ENCODE measurements around the gene DUSP9.

Gene DUSP9

DNA sequence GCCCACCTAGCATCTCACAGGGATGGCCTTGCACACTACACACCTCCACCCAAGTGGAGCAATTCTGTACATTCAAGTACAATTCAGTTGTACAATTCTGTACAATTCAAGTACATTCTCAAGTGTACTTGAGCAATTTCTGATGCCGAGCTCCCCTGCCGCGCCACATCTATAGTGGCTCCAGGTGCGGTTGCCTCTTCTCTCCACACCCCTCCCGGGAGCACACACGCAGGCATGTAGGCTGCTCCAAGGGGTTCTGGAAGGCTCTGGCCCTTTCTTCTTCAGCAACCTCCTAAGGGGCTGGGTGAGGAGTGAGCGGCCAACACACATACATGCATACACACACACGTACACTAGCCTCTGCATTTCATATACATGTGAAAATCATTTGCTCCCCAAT, 18.9 kb upstream of the DUSP9 start:
- TF ChIP-seq, protein P1, sequence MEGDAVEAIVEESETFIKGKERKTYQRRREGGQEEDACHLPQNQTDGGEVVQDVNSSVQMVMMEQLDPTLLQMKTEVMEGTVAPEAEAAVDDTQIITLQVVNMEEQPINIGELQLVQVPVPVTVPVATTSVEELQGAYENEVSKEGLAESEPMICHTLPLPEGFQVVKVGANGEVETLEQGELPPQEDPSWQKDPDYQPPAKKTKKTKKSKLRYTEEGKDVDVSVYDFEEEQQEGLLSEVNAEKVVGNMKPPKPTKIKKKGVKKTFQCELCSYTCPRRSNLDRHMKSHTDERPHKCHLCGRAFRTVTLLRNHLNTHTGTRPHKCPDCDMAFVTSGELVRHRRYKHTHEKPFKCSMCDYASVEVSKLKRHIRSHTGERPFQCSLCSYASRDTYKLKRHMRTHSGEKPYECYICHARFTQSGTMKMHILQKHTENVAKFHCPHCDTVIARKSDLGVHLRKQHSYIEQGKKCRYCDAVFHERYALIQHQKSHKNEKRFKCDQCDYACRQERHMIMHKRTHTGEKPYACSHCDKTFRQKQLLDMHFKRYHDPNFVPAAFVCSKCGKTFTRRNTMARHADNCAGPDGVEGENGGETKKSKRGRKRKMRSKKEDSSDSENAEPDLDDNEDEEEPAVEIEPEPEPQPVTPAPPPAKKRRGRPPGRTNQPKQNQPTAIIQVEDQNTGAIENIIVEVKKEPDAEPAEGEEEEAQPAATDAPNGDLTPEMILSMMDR (IDR thresholded peaks at IDR 0.05; ENCODE audit: low read depth, low read length): no peak

GRCh38 chrX:153628665-153629064, 18.3 kb upstream of the DUSP9 start:
- TF ChIP-seq, protein P1 (IDR thresholded peaks at IDR 0.05; ENCODE audit: low read depth, low read length): no peak
- no peak overlapping the region for H3K4me3 ChIP-seq (ENCODE audit: low read depth, low read length)

More for the DNA sequence above, 18.9 kb upstream of the DUSP9 start:
- H3K4me3 ChIP-seq (ENCODE audit: low read depth, low read length): no peak overlapping the region

GRCh38 chrX:153631346-153631745, 15.7 kb upstream of the DUSP9 start:
- TF ChIP-seq, protein P1 (IDR thresholded peaks at IDR 0.05; ENCODE audit: low read depth, low read length): no peak

DNA sequence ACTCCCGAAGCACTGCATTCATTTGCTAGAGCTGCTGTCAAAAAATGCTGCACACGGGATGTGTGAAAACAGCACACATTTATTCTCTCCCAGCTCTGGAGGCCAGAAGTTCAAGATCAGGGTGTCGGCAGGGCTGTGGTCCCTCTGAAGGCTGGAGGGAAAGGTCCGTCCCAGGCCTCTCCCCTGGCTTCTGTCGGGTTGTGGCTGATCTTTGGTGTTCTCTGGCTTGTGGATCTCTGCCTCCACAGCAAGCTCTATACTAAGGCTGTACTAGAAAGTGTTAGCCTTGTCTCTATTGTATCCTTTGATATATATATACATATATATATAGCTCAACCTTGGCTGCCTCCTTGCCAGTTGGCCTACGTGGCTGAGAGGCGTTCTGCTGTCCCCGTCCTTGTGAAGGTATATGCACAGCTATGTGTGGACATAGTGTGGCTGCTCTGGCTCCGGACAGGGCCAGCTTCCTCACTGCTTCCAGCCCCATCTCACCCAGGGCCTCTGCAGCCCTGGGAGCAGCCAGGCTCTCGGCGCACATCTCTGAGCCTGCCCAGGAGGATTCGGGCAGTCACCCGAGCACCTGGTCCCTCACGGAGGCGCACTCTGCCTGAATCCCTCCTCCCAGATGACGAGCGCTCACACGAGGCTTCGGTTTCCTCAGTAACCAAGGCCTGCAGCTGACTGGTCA, 15.0 kb upstream of the DUSP9 start:
- TF ChIP-seq, protein P1 (IDR thresholded peaks at IDR 0.05; ENCODE audit: low read depth, low read length): no peak
- H3K4me3 ChIP-seq (ENCODE audit: low read depth, low read length): no peak overlapping the region

More at GRCh38 chrX:153631346-153631745, 15.7 kb upstream of the DUSP9 start:
- no peak overlapping the region for H3K4me3 ChIP-seq (ENCODE audit: low read depth, low read length)

- TF ChIP-seq, protein P1 (IDR thresholded peaks at IDR 0.05; ENCODE audit: low read depth, low read length): no peak
- no peak overlapping the region for H3K4me3 ChIP-seq (ENCODE audit: low read depth, low read length)
Measured at GRCh38 chrX:153632595-153632946, 14.4 kb upstream of the DUSP9 start.

DNA sequence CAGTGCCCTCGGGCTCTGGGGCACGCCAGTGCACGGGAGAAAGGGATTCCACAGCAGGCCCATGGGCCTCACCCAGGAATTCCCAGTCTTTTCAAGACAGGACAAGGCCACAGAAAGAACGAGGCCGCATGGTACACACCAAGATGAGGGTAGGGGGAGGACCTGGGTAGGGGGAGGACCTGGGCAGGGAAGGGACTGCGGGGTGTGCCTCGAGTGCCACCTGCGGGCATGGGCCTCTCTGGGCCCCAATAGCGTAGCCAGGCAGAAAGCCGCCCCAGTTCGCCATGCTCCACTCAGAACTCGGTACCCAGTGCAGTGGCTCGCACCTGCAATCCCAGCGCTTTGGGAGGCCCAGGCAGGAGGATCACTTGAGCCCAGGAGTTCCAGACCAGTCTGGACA, 14.0 kb upstream of the DUSP9 start:
- TF ChIP-seq, protein P1 (IDR thresholded peaks at IDR 0.05; ENCODE audit: low read depth, low read length): no peak
- H3K4me3 ChIP-seq (ENCODE audit: low read depth, low read length): no peak overlapping the region

DNA sequence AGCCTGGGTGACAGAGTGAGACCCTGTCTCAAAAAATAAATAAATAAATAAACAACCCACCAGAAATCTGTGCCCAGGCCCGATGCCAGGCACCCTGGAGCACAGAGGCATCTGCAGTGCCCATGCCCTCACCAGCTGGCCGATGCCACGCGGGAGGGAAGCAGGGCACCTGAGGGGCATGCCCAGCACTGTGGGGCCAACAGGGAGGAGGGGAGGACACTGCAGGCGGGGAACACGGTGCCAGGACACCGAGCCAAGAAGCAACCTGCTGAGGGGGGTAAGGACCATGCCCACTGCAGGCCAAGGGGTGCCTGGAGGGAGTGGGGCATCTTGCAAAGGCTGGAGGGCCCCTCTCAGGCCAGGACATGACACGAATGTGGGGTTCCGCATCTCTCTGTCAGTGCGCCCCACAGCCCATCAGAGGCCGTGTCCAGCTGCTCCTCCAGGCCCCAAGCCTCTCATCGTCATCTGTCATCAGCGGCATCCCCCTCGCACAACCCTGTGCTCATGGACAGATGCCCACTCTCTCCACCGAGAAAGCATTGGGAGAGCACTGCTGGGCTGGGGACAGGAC, 13.3 kb upstream of the DUSP9 start:
- TF ChIP-seq, protein P1 (IDR thresholded peaks at IDR 0.05; ENCODE audit: low read depth, low read length): no peak
- H3K4me3 ChIP-seq (ENCODE audit: low read depth, low read length): no peak overlapping the region
